Smooth muscle cell (in vitro differentiated cells): ENCODE measurements around the gene ZXDA. TPM values are rescaled to one million over a fixed set of nuclear protein-coding genes. Genes with fewer than 3 reads are reported as not detected.

ENCODE experiments used
- DNase-seq: peaks from one replicate; lab custom pipeline; 2025; ENCODE audit not compliant: unreplicated experiment; lab: John Stamatoyannopoulos, UW
- H2AFZ ChIP-seq: fragments of 200-600 bp; sonication (generic); 2 replicates; pipeline ENCODE4 v1.6.0; 2016; ENCODE audit warnings: antibody characterized with exemption, low read depth, mild to moderate bottlenecking
- H3F3A ChIP-seq: fragments of 200-600 bp; sonication (generic); 2 replicates; pipeline ENCODE4 v1.6.0; 2017; ENCODE audit warnings: antibody characterized with exemption, low read depth
- H3K27ac ChIP-seq: fragments of 200-600 bp; sonication (generic); 2 replicates; pipeline ENCODE4 v1.5.1; 2016; ENCODE audit warnings: low read depth, mild to moderate bottlenecking
- H3K27me3 ChIP-seq: fragments of 200-600 bp; sonication (generic); 2 replicates; pipeline ENCODE4 v1.6.1; 2016; ENCODE audit warnings: low read depth, mild to moderate bottlenecking
- H3K36me3 ChIP-seq: fragments of 200-600 bp; sonication (generic); 2 replicates; pipeline ENCODE4 v1.5.1; 2016; ENCODE audit warnings: low read depth
- H3K4me1 ChIP-seq: fragments of 200-600 bp; sonication (generic); 2 replicates; pipeline ENCODE4 v1.5.1; 2016; ENCODE audit warnings: low read depth
- H3K4me2 ChIP-seq: fragments of 200-600 bp; sonication (generic); 2 replicates; pipeline ENCODE4 v1.6.0; 2016; ENCODE audit warnings: mild to moderate bottlenecking
- H3K4me3 ChIP-seq: fragments of 200-600 bp; sonication (generic); 2 replicates; pipeline ENCODE4 v1.5.1; 2016; ENCODE audit warnings: mild to moderate bottlenecking
- H3K79me2 ChIP-seq: fragments of 200-600 bp; sonication (generic); 2 replicates; pipeline ENCODE4 v1.6.0; 2016; ENCODE audit warnings: low read depth, mild to moderate bottlenecking
- H3K9ac ChIP-seq: fragments of 200-600 bp; sonication (generic); 2 replicates; pipeline ENCODE4 v1.6.0; 2016; ENCODE audit warnings: low read depth
- H3K9me3 ChIP-seq: fragments of 200-600 bp; sonication (generic); replicated peaks from 2 replicates; pipeline ENCODE4 v1.5.1; 2016; ENCODE audit warnings: low read depth
- H4K20me1 ChIP-seq: fragments of 200-600 bp; sonication (generic); 2 replicates; pipeline ENCODE4 v1.6.0; 2016; ENCODE audit warnings: low read depth
- WGBS: methylation state at CpG from one replicate; pipeline ENCODE4 v1.1.7; 2016; ENCODE audit warnings: low lambda C conversion rate; 5-methylcytosine and 5-hydroxymethylcytosine counted together
- polyA plus RNA-seq: library from polyadenylated mRNA; unstranded; fragments of >200 nt; fragmentation: Nextera tagmentation; extraction: Ambion mirVana; gene quantifications from 2 replicates; pipeline ENCODE4 v1.2.1, GENCODE V29; 2016
- total RNA-seq: library from RNA; depleted of rRNA; stranded (reverse); fragments of >200 nt; gene quantifications from 2 replicates; pipeline ENCODE4 v1.2.3, GENCODE V29; 2014
- TF ChIP-seq, protein P1 (sequence below): fragments of 200-600 bp; sonication (generic); IDR thresholded peaks from 2 replicates; pipeline ENCODE4 v1.5.1; 2017; ENCODE audit warnings: borderline replicate concordance, mild to moderate bottlenecking, antibody characterized with exemption; ENCODE audit not compliant: insufficient read depth, poor library complexity, severe bottlenecking

The ZXDA gene
- total and polyA plus RNA-seq, 2 experiments from 2014 or later = not detected

DNA sequence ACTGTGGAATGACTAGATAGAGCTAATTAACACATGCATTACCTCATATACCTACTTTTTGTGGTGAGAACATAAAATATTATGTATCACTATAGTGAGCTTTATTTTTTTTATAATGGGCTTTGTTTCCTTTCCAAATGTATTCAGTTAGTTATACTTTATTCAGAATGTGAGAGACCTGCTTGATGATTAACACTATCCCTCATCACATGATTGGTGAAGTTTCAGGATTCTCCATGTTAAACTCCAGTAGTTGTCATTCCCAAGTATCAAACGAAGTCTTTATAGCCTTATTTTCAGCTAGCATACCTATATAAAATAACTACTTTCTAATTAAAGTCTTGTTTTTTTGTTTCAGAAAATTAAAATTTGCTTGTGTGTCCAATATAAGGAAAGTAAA, 8.8 kb downstream of the ZXDA start:
- no peaks in the 10 kb centered on the region for H4K20me1 ChIP-seq
- no peaks in the 10 kb centered on the region for H3F3A ChIP-seq
- H2AFZ ChIP-seq = no peak overlapping the region
- H3K79me2 ChIP-seq = no peaks in the 10 kb centered on the region
- 48% methylated on average over 1 of the region's 1 CpG for WGBS
- H3K27ac ChIP-seq = no peak overlapping the region
- H3K36me3 ChIP-seq = no peaks in the 10 kb centered on the region
- H3K9me3 ChIP-seq = peaks cover 5% of the 10 kb centered on the region
- no peak overlapping the region for H3K4me3 ChIP-seq
- no peak for DNase-seq
- no peak overlapping the region for H3K9ac ChIP-seq
- no peak overlapping the region for H3K4me2 ChIP-seq
- H3K4me1 ChIP-seq = no peaks in the 10 kb centered on the region
- H3K27me3 ChIP-seq = no peaks in the 10 kb centered on the region
- TF ChIP-seq, protein P1, sequence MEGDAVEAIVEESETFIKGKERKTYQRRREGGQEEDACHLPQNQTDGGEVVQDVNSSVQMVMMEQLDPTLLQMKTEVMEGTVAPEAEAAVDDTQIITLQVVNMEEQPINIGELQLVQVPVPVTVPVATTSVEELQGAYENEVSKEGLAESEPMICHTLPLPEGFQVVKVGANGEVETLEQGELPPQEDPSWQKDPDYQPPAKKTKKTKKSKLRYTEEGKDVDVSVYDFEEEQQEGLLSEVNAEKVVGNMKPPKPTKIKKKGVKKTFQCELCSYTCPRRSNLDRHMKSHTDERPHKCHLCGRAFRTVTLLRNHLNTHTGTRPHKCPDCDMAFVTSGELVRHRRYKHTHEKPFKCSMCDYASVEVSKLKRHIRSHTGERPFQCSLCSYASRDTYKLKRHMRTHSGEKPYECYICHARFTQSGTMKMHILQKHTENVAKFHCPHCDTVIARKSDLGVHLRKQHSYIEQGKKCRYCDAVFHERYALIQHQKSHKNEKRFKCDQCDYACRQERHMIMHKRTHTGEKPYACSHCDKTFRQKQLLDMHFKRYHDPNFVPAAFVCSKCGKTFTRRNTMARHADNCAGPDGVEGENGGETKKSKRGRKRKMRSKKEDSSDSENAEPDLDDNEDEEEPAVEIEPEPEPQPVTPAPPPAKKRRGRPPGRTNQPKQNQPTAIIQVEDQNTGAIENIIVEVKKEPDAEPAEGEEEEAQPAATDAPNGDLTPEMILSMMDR = no peak

DNA sequence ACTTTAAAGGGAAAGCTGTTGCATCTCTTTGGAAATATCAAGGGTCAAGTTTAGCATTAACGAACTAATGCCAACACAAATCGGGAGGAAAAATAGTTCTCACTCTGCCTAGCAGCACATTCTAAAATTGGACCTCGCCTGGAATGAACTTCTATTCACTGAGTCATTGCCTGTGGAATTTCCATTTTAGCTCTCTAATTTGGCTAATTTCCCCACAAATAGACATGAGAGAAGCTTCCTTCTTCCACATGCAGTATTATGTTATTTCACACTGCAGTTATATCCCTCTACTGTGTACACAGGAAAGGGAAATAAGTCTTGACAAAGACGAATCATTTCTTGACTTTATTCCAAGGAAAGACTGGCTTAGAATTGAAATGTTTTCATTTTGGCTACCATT, 9.3 kb downstream of the ZXDA start:
- Histone ChIP-seq H3K36me3 (no peaks in the 10 kb centered on the region), H3K4me3 (no peak overlapping the region), H2AFZ (no peak overlapping the region), H3K4me1 (no peaks in the 10 kb centered on the region), H3K79me2 (no peaks in the 10 kb centered on the region), H3K27ac (no peak overlapping the region), H3K9me3 (peaks cover 5% of the 10 kb centered on the region), H3K27me3 (no peaks in the 10 kb centered on the region), H4K20me1 (no peaks in the 10 kb centered on the region), H3F3A (no peaks in the 10 kb centered on the region), H3K9ac (no peak overlapping the region), H3K4me2 (no peak overlapping the region)
- WGBS = 75% methylated on average over 4 of the region's 4 CpGs
- TF ChIP-seq, protein P1 = no peak
- DNase-seq = no peak

DNA sequence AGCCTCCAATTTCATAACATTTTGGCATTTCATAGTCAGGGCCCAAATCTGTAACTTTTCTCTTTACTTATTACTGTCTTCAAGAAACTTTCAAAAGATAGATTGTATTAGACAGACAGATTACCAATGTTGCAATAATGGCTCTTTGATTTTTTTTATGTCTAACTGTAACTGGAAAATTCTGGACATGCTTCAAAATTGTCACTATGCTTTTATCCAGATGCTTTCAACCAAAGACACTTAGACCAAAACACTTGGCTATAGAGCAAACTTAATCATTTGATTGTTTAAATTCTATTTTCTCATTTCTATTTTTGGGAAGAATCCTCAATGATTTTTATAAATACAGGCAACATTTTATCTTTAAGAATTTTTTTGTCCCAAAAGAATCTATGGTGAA, 10.4 kb downstream of the ZXDA start:
- no peak for DNase-seq
- Histone ChIP-seq H3K4me3 (no peak overlapping the region), H3K79me2 (no peaks in the 10 kb centered on the region), H3K4me2 (no peak overlapping the region), H3K36me3 (no peaks in the 10 kb centered on the region), H3F3A (no peaks in the 10 kb centered on the region), H3K27me3 (no peaks in the 10 kb centered on the region), H3K9me3 (peaks cover 5% of the 10 kb centered on the region), H3K9ac (no peak overlapping the region), H3K27ac (no peak overlapping the region), H4K20me1 (no peaks in the 10 kb centered on the region), H3K4me1 (no peaks in the 10 kb centered on the region), H2AFZ (no peak overlapping the region)
- TF ChIP-seq, protein P1 = no peak

DNA sequence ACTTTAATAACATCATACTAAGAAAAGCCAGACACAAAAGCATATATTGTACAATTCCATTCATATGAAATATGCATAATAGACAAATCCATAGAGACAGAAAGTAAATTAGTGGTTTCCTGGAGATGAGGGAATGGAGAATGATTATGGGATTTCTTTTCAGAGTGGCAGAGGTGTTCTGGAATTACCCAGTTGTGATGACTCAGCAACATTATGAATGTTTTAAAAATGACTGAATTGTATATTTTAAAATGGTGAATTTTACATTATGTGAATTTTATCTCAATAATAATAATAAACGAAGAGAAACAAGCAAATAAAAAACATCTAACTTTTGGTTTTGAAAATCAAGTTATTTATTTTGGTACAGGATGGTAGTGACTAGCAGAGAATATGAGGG, 11.2 kb downstream of the ZXDA start:
- DNase-seq = no peak
- no peaks in the 10 kb centered on the region for H3K27me3 ChIP-seq

More for the DNA sequence above, 11.2 kb downstream of the ZXDA start:
- Histone ChIP-seq H3K9me3 (peaks cover 8% of the 10 kb centered on the region), H2AFZ (no peak overlapping the region), H3K4me1 (no peaks in the 10 kb centered on the region), H3K36me3 (no peaks in the 10 kb centered on the region), H3K9ac (no peak overlapping the region), H3K4me2 (no peak overlapping the region), H3K79me2 (no peaks in the 10 kb centered on the region), H3K4me3 (no peak overlapping the region), H3K27ac (no peak overlapping the region), H4K20me1 (no peaks in the 10 kb centered on the region), H3F3A (no peaks in the 10 kb centered on the region)
- TF ChIP-seq, protein P1 = no peak
- 34% methylated on average over 1 of the region's 1 CpG for WGBS
